Measurements from ENCODE around the gene APBB2.

GRCh38 chr4:41069838-41070237, 144.5 kb downstream of the APBB2 start:
- TF ChIP-seq TAF1 (IDR thresholded peaks at IDR 0.05; ENCODE audit: low read depth, low read length) (no peak), POLR2A (IDR thresholded peaks at IDR 0.05; ENCODE audit: control extremely low read depth in 1 of 2, low read depth in 2 of 2, low read length in 2 of 2) (no peak), CTCF (IDR thresholded peaks at IDR 0.05; ENCODE audit: control extremely low read depth in 1 of 3, insufficient read depth in 1 of 3, low read depth in 1 of 3, low read length in 3 of 3) (no peak), MAFK (IDR thresholded peaks at IDR 0.05; ENCODE audit: low read depth, low read length) (no peak), MAX (IDR thresholded peaks at IDR 0.05) (no peak), USF2 (IDR thresholded peaks at IDR 0.05; ENCODE audit: low read length) (no peak), SP4 (IDR thresholded peaks at IDR 0.05; ENCODE audit: low read length) (no peak), BACH1 (IDR thresholded peaks at IDR 0.05; ENCODE audit: low read length) (no peak), SIN3A (conservative IDR thresholded peaks at IDR 0.05 in 1 of 2, IDR thresholded peaks at IDR 0.05 in 1 of 2; ENCODE audit: low read depth in 1 of 2, low read length in 2 of 2) (no peak), EZH2 (IDR thresholded peaks at IDR 0.05; ENCODE audit: low read depth, low read length, severe bottlenecking) (no peak), CBX8 (IDR thresholded peaks at IDR 0.05; ENCODE audit: borderline replicate concordance, low read depth, low read length) (no peak), ATF3 (IDR thresholded peaks at IDR 0.05; ENCODE audit: insufficient read depth, low read depth, low read length) (no peak)

All from H1 (cell line).